ENCODE data around the gene ADGRG7.

Gene ADGRG7

GRCh38 chr3:100600181-100601042 lies 9.0 kb upstream of the ADGRG7 start:
- DNase-seq (ENCODE audit: low read depth), result no peak

- DNase-seq (ENCODE audit: low read depth), result no peak
Observed at GRCh38 chr3:100602506-100603444, 6.6 kb upstream of the ADGRG7 start.

DNA sequence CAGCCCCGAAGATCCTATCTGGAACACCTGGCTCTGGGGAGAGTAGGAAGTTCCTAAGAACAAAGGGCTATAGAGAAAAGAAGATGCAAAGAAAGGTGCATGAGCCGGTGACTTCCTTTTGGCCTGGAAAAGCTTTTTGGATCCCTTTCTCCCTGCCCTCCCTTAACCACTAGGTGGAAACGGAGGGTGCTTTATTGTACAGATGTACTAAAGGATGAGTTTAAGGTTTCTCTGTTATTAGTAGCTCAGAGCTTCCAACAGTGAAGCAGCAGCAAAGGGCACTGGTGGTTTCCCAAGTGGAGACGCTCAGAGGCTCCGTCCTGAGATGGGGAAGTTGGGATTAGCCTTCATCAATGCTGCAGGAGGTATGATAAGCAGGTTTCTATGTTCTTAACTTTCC lies 5.9 kb upstream of the ADGRG7 start:
- no peak for DNase-seq (ENCODE audit: low read depth)

DNA sequence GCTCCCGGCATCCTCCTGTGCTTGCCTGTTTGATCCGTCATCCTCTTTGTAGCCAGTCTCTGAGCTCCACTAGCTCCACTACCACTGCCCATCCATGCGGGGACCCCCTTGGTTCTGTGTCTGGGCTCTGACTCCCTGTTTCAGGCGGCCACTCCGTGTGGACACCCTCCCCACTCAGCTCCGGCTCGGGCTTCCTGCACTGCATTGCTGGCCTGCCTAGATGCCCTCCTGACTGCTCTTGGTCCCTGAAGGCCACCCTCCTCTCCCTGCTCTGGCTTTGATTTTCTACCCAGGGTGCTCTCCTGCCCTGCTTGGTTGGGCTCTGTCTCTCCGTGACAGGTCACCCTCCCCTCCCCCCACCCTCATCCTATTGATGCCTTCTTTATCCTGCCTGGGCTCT lies 4.0 kb upstream of the ADGRG7 start:
- no peak for DNase-seq (ENCODE audit: low read depth)

DNA sequence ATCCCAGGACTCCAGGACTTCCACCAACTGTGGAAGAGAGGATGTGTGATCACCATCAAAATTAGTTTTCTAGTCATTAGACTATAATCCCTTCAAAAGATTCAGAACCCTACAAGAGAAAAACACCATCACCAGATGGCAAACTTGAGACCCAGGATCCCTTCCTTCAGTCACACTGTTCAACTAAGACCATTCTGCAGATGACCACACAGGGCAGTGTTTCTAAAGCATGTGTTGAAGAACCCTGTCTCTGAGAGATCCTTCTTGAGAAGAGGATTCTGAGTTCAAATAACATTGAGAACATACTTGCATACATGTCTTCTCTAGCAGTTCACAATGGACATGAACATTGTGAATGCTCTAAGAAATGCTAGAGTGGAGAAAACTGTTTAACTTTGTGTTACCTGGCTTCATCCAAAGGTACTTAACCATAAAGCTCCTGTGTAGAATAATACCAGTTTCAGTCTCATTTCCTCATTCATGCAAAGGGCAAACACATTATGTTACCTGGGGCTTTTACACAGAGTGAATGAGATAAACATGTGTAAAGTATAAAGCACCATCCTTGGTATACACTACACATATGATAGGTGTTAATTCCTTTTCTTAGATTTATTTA lies 2.4 kb upstream of the ADGRG7 start:
- DNase-seq (ENCODE audit: low read depth), result no peak

GRCh38 chr3:100609963-100610362 lies 562 bp downstream of the ADGRG7 start:
- DNase-seq (ENCODE audit: low read depth), result no peak

DNA sequence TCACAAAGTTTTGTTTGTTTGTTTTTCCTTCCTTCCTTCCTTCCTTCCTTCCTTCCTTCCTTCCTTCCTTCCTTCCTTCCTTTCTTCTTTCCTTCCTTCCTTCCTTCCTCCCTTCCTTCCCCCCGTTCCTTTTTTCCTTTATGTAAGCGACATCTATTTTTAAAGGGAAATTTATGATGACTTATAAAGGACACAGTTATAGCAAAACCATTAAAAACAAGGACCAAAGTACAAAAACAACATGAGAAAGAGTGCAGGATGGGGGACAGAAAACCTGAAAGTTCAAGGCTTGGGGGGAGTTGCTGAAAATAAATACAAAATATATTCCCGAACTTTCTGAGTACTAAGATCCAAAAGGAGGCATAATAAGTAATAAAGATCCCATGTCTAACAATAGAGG lies 1.8 kb downstream of the ADGRG7 start:
- DNase-seq (ENCODE audit: low read depth), result no peak

- no peak for DNase-seq (ENCODE audit: low read depth)
Observed at GRCh38 chr3:100613721-100614390, 4.5 kb downstream of the ADGRG7 start.

DNA sequence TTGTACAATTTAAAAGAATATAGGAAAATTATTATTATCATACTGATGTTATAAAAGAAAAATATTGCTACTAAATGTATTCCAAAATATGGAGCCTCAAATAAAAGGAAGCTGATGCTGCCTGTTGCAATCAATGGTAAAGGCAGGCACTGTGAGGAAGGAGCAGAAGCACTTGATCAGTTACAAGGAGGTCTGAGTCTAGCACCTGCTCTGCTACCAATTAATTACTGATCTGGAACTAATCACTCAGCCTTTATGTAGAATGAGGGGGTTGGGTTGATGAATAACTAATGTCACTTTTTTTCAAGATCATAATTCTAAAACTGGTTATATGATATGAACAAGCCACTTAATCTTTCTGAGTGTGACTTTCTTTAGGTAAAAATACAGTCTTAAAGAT lies 5.5 kb downstream of the ADGRG7 start:
- DNase-seq (ENCODE audit: low read depth), result no peak

DNA sequence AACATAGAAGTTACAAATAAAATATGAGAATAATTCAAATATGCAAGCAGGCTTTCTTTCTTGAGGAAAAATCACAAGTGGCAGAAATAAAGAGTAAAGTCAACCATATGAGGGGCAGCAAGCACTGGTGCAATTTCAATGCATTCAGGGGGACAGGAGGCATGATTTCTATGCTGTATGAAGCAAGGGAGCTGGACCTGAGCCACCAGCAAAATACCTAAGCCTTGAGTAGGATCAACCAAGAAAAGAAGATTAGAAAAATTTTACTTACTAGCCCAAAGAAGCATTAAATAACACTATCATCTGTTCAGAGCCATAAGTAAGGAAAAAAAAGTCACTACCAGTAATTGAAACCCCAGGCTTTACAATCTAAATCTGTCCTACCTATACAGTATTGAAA lies 6.3 kb downstream of the ADGRG7 start:
- no peak for DNase-seq (ENCODE audit: low read depth)

GRCh38 chr3:100621251-100621650 lies 11.8 kb downstream of the ADGRG7 start:
- no peak for DNase-seq (ENCODE audit: low read depth)

- DNase-seq (ENCODE audit: low read depth), result no peak
Observed at GRCh38 chr3:100627491-100627890, 18.1 kb downstream of the ADGRG7 start.

GRCh38 chr3:100629421-100630127 lies 20.2 kb downstream of the ADGRG7 start:
- no peak for DNase-seq (ENCODE audit: low read depth)

DNA sequence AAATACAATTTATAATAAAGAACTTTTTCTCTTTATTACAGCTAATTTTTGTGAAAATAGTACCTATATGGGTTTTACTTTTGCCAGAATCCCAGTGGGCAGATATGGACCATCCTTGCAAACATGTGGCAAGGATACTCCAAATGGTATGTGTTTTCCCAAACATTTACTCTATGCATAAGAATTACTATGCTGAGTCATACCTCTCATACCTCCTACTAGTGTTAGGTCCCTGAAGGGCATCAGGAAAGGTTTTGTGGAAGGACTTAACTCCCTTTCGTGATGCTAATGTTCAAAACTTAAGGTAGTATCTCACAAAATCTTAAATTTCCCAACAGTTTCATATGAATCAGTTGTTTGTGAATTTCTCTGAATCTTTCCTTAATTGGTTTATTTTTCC lies 21.3 kb downstream of the ADGRG7 start:
- DNase-seq (ENCODE audit: low read depth), result no peak

- no peak for DNase-seq (ENCODE audit: low read depth)
Observed at GRCh38 chr3:100631236-100631635, 21.8 kb downstream of the ADGRG7 start.

GRCh38 chr3:100634493-100635272 lies 25.3 kb downstream of the ADGRG7 start:
- no peak for DNase-seq (ENCODE audit: low read depth)

- no peak for DNase-seq (ENCODE audit: low read depth)
Observed at GRCh38 chr3:100635273-100635701, 25.9 kb downstream of the ADGRG7 start.

DNA sequence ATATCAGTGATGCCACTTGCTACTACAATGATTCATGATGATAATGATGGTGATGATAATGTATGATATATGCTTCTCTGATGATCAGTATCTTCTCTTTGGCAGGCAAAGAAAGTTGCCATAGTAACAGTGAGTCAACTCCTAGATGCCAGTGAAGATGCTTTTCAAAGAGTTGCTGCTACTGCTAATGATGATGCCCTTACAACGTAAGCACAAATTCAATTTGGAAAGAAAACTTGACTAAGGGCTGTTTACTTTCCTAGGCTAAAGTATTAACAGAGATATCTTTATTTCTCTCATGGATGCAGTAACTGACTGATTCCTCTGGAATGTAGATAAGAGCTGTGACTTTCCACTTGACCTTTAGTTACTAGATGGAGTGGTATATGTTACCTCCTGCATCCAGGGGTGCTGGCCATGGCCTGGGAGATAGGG lies 27.8 kb downstream of the ADGRG7 start:
- no peak for DNase-seq (ENCODE audit: low read depth)

- no peak for DNase-seq (ENCODE audit: low read depth)
Observed at GRCh38 chr3:100640633-100641032, 31.2 kb downstream of the ADGRG7 start.

- DNase-seq (ENCODE audit: low read depth), result no peak
Observed at GRCh38 chr3:100641471-100642032, 32.2 kb downstream of the ADGRG7 start.

Data from stimulated activated CD8-positive, alpha-beta memory T cell treated with anti-CD3 and anti-CD28 coated beads, Interleukin-7, amount 100 ng/mL, for 24 hours (primary cell).